SK-N-MC (cell line): ENCODE results near the gene PRKCB.

Source experiments
- EZH2 ChIP-seq: fragments of 200-600 bp; sonication (generic); IDR thresholded peaks from one replicate; pipeline ENCODE4 v1.6.1; 2017; ENCODE audit warnings: antibody characterized with exemption
- POLR2AphosphoS5 ChIP-seq: IDR thresholded peaks from 2 replicates; pipeline ENCODE4 v1.6.1; 2012; ENCODE audit warnings: mild to moderate bottlenecking, low read depth, low read length, borderline replicate concordance

DNA sequence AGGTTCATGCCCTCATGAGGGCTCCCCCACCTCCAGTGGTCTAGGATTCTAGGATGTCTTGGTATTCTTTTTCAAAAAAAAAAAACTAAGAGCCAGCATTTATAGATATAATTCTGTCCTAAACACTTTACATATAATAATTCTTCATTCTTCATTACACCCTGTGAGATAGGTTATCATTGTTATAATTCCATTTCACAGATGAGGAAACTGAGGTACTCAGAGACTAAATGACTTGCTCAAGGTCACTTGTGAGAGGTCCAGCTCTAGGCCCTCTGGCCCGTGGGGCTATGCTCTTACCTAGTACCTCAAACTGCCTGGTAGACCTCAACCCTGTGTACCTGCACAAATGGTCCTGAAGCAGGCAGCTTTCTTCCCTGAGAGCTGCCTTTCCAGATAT is 172.2 kb downstream of the PRKCB start:
- TF ChIP-seq POLR2AphosphoS5, result no peak
- TF ChIP-seq EZH2, result no peak
